Posterior cingulate gyrus (tissue), 11 donors: Measurements from ENCODE around the gene NXPE4.

Experiments
- DNase-seq, 10 donors: peaks; one replicate each; pipeline versions ENCODE4 v3.0.0 to v3.0.0-alpha.2; 2020 to 2021; ENCODE audit warnings: mixed read lengths in 3 of 10
- intact Hi-C: fragments of 100-400 bp; cut with DNase I; formaldehyde crosslinking; loops from one replicate; pipeline ENCODE4 v1.15.1; 2023

The NXPE4 gene

DNA sequence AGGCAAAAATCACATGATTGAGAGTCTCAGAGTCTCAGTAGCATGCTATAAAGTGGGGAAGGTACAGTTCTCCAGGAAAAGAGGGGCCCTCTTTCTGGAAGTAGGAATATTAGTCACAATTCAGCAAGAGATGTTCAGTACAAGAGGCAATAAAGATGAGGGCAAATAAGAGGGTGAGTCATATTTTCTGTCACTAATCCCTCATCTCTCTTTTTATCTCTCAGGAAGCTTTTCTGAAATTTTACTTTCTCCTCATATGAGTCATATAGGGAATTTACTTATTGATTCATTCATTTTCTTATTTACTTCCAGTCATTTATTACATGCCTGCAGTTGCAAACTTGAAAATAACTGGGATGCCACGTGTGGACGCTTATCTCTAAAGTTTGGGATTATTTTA, 32.5 kb downstream of the NXPE4 start:
- no peak for DNase-seq
- intact Hi-C loops, result no loop called here

DNA sequence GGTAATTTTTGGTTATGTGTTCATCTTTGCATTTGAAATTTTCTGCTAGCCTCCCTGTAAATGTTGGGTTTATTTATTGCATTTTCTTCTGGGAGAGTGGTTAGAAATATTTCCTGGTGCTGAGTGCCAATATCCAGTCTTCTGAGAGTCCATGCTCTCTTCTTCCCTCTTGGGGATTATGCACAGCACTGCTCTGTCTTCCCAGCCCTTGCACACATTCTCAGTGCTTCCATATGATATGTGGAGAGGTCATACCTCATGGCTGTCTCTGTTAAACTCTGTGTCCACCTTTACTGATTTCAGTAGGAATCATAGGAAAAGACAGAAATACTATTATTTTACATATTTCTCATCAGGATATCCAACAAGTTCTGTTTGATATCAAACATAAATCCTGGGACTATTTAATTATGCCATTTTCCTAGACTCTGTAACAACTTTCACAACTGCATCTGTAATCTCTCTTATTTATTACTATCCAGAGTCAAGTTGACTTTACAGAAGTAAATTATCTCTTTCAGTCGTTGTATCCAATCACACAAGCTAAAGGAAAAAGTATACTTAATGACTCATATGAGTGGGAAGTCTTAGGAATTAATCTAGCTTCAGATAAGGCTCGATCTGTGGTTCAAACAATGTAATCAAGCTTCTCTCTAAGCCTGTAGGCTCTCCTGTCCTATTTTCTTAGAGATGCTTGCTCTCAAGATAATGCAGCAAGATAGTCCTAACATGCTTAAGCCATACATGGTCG, 33.2 kb downstream of the NXPE4 start:
- DNase-seq, result no peak

DNA sequence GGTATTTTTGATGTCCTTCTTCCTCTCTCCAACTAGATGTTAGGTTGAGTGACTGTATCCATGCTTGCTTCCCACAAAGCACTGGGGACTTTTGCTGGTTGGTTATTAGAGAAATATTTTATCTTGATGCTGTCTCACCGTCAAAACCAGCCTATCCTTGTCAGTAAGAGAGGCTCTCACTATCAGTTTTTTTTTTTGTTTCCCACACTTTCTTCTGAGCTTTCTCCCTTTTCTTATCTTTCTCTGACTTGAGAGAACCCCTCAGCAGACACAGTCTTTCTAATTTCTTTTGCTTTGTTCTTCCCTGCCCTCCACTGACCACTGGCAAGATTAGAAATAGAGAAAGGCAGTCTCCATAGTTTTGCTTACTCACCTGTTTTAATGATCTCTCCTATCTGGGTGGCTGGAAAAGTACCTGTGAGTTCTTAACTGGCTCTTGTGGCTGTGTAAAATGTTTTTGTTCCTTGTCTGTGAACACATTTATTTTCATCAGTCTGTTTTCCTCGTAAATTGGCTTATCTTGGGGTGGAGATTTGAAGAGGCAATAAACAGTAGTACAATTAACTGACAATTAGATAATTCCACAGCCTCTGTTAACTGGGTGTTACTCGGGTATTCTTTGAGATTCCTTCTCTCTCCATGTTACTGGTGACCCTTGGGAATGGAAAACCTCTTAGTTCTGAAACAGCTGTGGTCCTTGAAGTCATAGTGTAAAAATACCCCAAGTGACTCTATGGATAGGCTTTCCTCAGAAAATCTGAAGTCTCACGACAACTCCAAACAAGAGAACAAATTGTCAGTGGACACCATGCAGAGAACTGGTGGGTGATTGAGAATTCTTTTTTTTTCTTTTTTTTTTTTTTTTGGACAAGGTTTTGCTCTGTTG, 35.9 kb downstream of the NXPE4 start, which contains the start of gene NXPE1:
TSS of gene NXPE1 (minus strand) at position 457 of the 886 bp plus-strand sequence. CDS start 8,680 bp downstream, outside the sequence.
- intact Hi-C loops, result no loop called here
- no peak for DNase-seq

More for the DNA sequence above, 33.2 kb downstream of the NXPE4 start:
- intact Hi-C loops, result no loop called here

DNA sequence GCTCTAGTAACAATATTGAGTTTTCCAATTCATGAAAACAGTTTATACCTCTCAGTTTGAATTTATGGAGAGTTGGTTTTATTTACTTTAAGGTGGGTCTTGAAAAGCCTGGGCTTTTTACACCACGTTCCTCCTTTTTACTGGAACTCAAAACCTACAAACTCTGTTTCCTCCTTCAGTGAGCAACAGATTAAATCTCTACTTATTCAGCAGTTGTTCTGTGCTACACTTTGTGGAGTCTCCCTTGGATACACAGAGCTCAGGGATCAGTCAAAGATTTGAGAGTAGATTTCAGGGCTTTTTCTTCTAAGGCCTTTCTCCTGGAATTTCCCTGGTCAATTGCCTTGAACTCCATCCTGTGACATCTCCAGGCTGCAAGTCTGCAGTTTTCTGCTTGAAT, 39.5 kb downstream of the NXPE4 start:
- no peak for DNase-seq
- intact Hi-C loops, result no loop called here

DNA sequence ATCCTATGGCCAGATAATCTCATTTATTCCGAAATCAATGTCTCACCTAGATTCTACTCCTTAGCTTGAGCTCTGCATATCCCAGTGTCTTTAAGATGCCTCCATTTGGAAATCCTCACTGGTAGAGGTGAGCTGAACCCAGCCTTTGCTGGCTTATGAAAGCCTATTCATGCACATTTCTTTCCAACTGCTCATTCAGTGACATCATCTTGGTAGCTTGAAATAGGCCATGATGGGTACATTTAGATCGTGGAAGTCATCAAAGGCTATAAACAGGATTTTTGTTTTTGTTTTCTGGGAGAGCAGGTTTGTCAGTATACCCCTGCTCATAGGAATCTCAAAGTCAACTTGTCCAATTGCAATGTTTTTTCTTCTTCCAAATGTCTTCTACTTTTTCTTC, 41.9 kb downstream of the NXPE4 start:
- intact Hi-C loops, result no loop called here
- no peak for DNase-seq

DNA sequence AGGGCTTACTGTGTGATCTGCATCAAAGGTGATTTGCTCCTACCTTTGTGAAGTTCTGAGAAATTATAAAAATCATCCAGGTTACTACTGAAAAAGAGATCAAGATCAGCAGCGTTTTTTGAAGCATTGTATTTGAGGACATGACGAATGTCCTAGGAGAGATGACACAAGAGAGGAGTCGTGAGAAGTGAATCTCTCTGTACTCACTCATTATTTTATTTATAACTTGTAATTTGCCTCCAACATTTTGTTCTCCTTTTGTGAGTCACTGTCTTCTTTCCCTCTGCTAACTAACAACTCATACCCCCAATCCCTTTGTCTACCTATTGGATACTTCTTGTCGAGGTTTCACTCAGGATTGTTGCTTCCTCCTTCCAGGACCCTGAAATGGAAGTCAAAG, 44.5 kb downstream of the NXPE4 start:
- DNase-seq, result no peak
- intact Hi-C loops, result no loop called here

DNA sequence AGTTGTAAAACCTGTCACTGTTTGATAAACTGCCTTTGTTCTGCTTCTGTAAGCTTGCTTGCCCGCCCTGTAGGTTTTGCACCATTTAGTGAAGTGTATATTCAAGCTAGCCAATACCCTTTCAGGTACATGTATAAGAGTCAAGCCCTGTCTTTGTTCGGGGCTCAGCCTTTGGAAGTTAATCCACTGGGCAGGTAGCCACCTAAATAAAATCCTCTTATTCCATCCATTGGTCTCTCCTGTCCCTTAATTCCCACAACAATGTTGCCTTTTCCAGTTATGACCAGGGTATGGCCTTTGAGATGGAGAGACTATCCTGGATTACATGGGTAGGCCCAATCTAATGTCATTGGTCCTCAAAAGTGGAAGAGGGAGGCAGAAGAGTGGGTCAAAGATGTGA, 69.9 kb downstream of the NXPE4 start:
- intact Hi-C loops, result no loop called here
- DNase-seq, result no peak

DNA sequence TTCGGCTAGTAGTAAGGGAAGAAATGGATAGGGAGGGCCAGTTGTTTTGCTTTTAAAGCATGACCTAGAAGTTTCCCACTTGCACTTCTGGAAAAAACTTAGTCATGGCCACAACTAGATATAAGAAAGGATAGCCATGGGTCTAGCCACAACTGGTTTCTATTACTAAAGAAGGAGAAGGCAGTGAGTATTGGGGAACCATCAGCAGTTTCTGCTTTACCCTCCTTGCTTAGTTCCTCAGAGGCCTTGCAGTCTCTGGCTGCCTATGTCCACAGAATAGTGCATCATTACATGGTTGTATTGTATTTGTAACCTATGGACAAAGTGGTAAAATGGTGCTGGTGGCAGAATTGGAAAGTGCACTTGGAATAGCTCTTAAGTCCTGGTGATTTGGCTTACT, 71.5 kb downstream of the NXPE4 start:
- intact Hi-C loops, result no loop called here
- DNase-seq, result no peak

DNA sequence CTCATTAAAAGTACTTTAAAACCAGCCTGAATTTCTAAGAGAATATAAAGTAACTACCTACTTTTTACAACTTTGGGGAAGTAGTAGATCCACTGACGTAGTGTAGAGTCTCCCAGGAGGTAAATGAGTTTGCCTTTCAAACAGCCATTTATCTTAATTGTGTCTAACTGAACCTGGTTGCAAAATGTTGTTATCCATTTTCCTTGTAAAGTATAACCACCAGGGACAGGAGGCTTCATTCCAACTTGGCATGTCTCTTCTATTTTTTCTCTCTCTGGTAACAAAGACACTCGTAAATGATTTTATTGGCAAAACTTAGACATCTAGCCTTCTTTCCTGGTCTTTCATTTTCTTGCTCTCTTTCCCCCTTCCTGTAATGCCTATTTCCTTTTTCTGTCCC, 72.8 kb downstream of the NXPE4 start:
- no peak for DNase-seq
- intact Hi-C loops, result no loop called here
